Measurements from ENCODE around the gene LDHAL6A. TPM values are rescaled to one million over a fixed set of nuclear protein-coding genes. Genes with fewer than 3 reads are reported as not detected.

LDHAL6A gene
- total RNA-seq, 1 experiment from 2014 or later: not detected

DNA sequence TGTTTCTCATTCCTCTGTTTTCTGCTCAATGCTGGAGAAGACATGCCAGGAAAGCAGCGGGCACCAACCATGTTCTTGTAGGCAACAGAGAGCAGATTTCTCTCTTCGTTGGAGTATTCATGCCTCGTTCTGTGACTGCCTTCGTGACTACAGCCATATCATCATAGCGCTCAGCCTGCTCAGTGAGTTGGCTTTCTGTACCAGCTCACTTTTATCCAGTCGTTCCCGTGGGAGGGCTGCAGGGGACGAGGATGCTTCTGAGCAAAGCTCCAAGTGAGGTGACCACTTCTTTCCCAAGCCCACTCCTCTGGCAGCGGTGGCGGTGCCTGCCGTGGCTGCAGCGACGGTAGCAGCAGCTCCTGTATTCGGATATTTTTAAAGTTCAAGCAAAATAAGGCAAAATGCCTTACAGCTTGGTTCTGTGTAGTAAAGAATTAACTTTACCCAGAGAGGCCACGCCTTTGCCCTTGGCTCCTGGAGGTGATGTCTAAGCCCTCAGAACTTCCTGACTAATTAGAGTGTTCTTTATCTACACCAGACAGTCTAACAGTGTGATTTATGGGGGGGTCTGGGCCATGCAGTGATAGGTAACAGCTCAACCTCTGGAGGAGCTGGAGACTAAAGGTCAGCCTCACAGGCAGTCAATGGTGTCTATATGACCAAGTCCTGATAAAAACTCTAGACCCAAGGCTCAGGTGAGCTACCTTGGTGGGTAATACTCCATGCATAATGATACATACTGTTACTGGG is 35.3 kb downstream of the LDHAL6A start:
- CTCF ChIA-PET: no interaction called here
- TF ChIP-seq EZH2 (IDR thresholded peaks at IDR 0.05) (no peak), JUND (IDR thresholded peaks at IDR 0.05) (no peak), POLR2AphosphoS5 (IDR thresholded peaks at IDR 0.05; ENCODE audit: low read depth, low read length) (no peak), SRF (IDR thresholded peaks at IDR 0.05; ENCODE audit: low read depth) (no peak), POLR2A (IDR thresholded peaks at IDR 0.05; ENCODE audit: borderline replicate concordance, extremely low read depth, insufficient read depth, insufficient read length) (no peak), FOSL1 (IDR thresholded peaks at IDR 0.05; ENCODE audit: low read depth) (no peak), ELF1 (IDR thresholded peaks at IDR 0.05; ENCODE audit: borderline replicate concordance, low read depth) (no peak), CBX3 (IDR thresholded peaks at IDR 0.05; ENCODE audit: low read depth) (no peak), EGR1 (IDR thresholded peaks at IDR 0.05; ENCODE audit: low read depth) (no peak), RAD21 (IDR thresholded peaks at IDR 0.05; ENCODE audit: low read depth) (no peak), ZBTB33 (IDR thresholded peaks at IDR 0.05; ENCODE audit: extremely low read depth, insufficient replicate concordance, low read length) (no peak), TCF7L2 (IDR thresholded peaks at IDR 0.05; ENCODE audit: borderline replicate concordance, extremely low read depth, insufficient read depth, insufficient read length) (no peak), EZH2phosphoT487 (IDR thresholded peaks at IDR 0.05; ENCODE audit: borderline replicate concordance) (no peak), ZNF274 (IDR thresholded peaks at IDR 0.05; ENCODE audit: low read depth, low read length) (no peak)
- TF ChIP-seq, protein P1, sequence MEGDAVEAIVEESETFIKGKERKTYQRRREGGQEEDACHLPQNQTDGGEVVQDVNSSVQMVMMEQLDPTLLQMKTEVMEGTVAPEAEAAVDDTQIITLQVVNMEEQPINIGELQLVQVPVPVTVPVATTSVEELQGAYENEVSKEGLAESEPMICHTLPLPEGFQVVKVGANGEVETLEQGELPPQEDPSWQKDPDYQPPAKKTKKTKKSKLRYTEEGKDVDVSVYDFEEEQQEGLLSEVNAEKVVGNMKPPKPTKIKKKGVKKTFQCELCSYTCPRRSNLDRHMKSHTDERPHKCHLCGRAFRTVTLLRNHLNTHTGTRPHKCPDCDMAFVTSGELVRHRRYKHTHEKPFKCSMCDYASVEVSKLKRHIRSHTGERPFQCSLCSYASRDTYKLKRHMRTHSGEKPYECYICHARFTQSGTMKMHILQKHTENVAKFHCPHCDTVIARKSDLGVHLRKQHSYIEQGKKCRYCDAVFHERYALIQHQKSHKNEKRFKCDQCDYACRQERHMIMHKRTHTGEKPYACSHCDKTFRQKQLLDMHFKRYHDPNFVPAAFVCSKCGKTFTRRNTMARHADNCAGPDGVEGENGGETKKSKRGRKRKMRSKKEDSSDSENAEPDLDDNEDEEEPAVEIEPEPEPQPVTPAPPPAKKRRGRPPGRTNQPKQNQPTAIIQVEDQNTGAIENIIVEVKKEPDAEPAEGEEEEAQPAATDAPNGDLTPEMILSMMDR (IDR thresholded peaks at IDR 0.05 in 2 of 3, conservative IDR thresholded peaks at IDR 0.05 in 1 of 3; ENCODE audit: borderline replicate concordance in 1 of 3, insufficient read depth in 1 of 3, low read depth in 2 of 3, low read length in 2 of 3): no peak
- TF ChIP-seq, protein P2, sequence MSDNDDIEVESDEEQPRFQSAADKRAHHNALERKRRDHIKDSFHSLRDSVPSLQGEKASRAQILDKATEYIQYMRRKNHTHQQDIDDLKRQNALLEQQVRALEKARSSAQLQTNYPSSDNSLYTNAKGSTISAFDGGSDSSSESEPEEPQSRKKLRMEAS (IDR thresholded peaks at IDR 0.05): no peak
- TF ChIP-seq, protein P3, sequence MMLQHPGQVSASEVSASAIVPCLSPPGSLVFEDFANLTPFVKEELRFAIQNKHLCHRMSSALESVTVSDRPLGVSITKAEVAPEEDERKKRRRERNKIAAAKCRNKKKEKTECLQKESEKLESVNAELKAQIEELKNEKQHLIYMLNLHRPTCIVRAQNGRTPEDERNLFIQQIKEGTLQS (IDR thresholded peaks at IDR 0.05): no peak
- Histone ChIP-seq H2AFZ (ENCODE audit: low read depth, low read length, poor library complexity, severe bottlenecking) (no peak overlapping the region), H3K4me2 (ENCODE audit: low read length) (no peak overlapping the region), H3K27me3 (ENCODE audit: insufficient read depth, low read length) (no peaks in the 10 kb centered on the region), H3K9me3 (ENCODE audit: control insufficient read depth in 1 of 2, insufficient read depth in 1 of 2, low read depth in 1 of 2, low read length in 2 of 2) (no peaks in the 10 kb centered on the region), H3K9ac (ENCODE audit: low read length) (no peak overlapping the region), H3K79me2 (ENCODE audit: insufficient read depth, low read length) (no peaks in the 10 kb centered on the region), H3K27ac (ENCODE audit: low read depth, low read length) (no peak overlapping the region), H4K20me1 (ENCODE audit: insufficient read depth) (no peaks in the 10 kb centered on the region), H3K4me3 (replicated peaks in 1 of 2; ENCODE audit: low read depth in 1 of 2, low read length in 2 of 2) (no peak overlapping the region), H3K4me1 (ENCODE audit: control insufficient read depth in 1 of 2, insufficient read depth in 2 of 2, low read length in 2 of 2) (peaks cover 0 to 6% of the 10 kb centered on the region in 2 experiments; a peak in 1 of 4 replicates), H3K9me2 (ENCODE audit: insufficient read depth) (no peaks in the 10 kb centered on the region), H3K36me3 (ENCODE audit: control insufficient read depth in 1 of 2, insufficient read depth in 2 of 2, low read length in 2 of 2) (0 out of 4 replicates have a peak, but pooled peaks cover 0 to 2% of the 10 kb centered on the region in 2 experiments)
- POLR2A ChIA-PET: interaction anchor here (0.6 kb wide), 1 partner anchor 43 kb away, joined by 3 read pairs; no protein-coding TSS in a partner anchor
- RAD21 ChIA-PET (ENCODE audit: low non-redundant PET in 1 of 2, low total read pairs in 2 of 2, uncharacterized antibody in 2 of 2, unreplicated experiment in 2 of 2): no interaction called here
- BruUV-seq (replicated peaks): no TSS peak
- no peak for DNase-seq (ENCODE audit: low read depth, low spot score)
- intact Hi-C loops (cut with micrococcal nuclease): no loop called here
- no peak for ATAC-seq
